ENCODE results near the gene SNTA1. TPM values are rescaled to one million over a fixed set of nuclear protein-coding genes. Genes with fewer than 3 reads are reported as not detected.
"Not testable (repeated sequence)": the region's sequence is repeated elsewhere in the genome, so short reads cannot be mapped to it uniquely, and the experiment has no call there.

SNTA1 gene
- total RNA-seq, 1 experiment from 2014 or later, result 7.6 TPM

DNA sequence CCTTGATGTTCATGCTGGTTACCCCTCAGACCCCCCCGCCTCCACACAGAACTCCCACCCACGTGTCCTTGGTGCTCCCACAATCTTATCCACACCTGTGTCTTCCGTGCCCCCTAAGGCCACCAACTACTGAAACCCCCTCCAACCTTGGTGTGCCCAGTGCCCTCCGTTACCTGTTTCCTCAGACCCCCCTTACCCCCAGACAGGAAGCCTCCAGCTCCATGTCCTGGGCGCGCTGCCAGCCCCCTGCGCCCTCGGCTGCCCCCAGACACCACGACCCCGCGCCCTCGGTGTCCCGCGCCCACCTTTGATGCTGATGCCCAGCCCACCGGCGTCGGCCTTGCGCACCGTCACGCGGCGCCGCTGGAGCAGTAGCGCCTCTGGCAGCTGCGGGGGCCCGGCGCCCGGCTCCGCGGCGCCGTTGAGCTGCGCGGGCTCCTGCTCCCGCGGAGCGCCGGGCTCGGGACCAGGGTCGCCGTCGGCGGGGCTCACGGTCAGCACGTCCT lies 504 bp downstream of the SNTA1 start:
- Histone ChIP-seq H3K4me2 (peak overlapping the region; percentile 90), H2AFZ (no peak overlapping the region; the same call in 1 of the 2 replicates), H3K4me1 (replicated peaks; ENCODE audit: insufficient read depth) (peaks cover 4% of the 10 kb centered on the region; the same call in 1 of the 2 replicates), H3K79me2 (ENCODE audit: low read depth) (no peaks in the 10 kb centered on the region), H3F3A (ENCODE audit: insufficient read depth, low read depth) (peaks cover 17% of the 10 kb centered on the region), H3K27me3 (ENCODE audit: insufficient read depth, low read depth) (no peaks in the 10 kb centered on the region), H3K27ac (no peak overlapping the region), H3K9me2 (ENCODE audit: insufficient read depth) (no peaks in the 10 kb centered on the region), H4K20me1 (ENCODE audit: insufficient read depth) (no peaks in the 10 kb centered on the region), H3K4me3 (peak overlapping the region; percentile 71), H3K9me3 (ENCODE audit: insufficient read depth, low read depth) (no peaks in the 10 kb centered on the region), H3K36me3 (ENCODE audit: low read depth) (no peaks in the 10 kb centered on the region)
- TF ChIP-seq EZH2 (IDR thresholded peaks at IDR 0.05; ENCODE audit: low read depth), result no peak
- TF ChIP-seq, protein P1, sequence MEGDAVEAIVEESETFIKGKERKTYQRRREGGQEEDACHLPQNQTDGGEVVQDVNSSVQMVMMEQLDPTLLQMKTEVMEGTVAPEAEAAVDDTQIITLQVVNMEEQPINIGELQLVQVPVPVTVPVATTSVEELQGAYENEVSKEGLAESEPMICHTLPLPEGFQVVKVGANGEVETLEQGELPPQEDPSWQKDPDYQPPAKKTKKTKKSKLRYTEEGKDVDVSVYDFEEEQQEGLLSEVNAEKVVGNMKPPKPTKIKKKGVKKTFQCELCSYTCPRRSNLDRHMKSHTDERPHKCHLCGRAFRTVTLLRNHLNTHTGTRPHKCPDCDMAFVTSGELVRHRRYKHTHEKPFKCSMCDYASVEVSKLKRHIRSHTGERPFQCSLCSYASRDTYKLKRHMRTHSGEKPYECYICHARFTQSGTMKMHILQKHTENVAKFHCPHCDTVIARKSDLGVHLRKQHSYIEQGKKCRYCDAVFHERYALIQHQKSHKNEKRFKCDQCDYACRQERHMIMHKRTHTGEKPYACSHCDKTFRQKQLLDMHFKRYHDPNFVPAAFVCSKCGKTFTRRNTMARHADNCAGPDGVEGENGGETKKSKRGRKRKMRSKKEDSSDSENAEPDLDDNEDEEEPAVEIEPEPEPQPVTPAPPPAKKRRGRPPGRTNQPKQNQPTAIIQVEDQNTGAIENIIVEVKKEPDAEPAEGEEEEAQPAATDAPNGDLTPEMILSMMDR (conservative IDR thresholded peaks at IDR 0.05), result no peak
- intact Hi-C loops (cut with micrococcal nuclease; ENCODE audit: unreplicated experiment), result no loop called here
- no TSS peak for BruUV-seq (replicated peaks)
- no peak for DNase-seq
- POLR2A ChIA-PET (ENCODE audit: unreplicated experiment), result interaction anchor here (0.5 to 0.7 kb wide), 3 partner anchors 41 to 115 kb away, joined by 3 to 9 read pairs (median 3); no protein-coding TSS in a partner anchor
- CTCF ChIA-PET, result interaction anchor here (0.6 kb wide), 2 partner anchors 13 to 213 kb away, joined by 3 to 13 read pairs; no protein-coding TSS in a partner anchor

DNA sequence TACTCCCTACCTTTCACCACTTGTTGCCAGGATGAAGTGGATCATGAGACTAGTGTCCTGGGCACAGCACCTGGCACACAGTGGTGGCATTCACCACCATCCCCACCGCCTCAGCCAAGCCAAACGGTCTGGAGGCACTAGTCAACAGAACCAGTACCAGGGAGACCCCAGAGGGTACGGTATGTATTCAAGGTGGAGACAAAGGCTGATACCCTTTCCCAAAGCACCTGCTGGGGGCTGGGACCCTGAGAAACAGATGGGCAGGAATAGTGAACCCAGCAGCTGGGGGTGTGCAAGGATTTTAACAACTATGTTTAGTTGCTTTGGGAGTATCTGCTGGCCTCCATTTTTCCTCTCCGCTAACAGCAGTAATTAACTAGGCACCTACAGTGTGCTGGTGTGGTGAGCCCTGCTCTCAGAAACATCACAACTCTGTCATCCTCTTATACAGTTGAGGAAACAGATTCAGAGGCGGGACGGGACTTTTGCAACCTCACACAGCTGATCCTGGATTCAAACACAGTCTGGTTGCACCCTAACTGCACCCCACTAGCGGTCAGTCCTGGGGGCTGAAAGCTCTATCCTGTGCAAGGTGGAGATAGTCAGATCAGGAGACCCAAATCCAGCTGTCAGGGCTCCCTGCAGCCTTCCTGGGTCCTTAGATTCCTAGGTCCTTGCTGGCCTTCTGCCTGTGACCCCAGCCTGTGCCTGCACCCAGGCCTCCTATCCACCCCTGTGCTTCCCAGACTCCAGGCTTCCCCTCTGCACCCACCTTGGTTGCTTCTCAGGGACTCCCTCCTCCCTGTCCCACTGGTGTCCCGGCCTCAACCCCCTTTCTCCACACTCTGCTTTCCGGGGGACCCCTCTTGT lies 1.2 kb downstream of the SNTA1 start:
- Histone ChIP-seq H3K4me2 (peak overlapping the region; percentile 90; the same call in 1 of the 2 replicates), H3K9me3 (ENCODE audit: insufficient read depth, low read depth) (no peaks in the 10 kb centered on the region), H3K27me3 (ENCODE audit: insufficient read depth, low read depth) (no peaks in the 10 kb centered on the region), H3K4me3 (no peak overlapping the region; the same call in 1 of the 2 replicates), H3F3A (ENCODE audit: insufficient read depth, low read depth) (peaks cover 17% of the 10 kb centered on the region), H3K4me1 (replicated peaks; ENCODE audit: insufficient read depth) (peaks cover 4% of the 10 kb centered on the region; the same call in 1 of the 2 replicates), H2AFZ (no peak overlapping the region), H3K9me2 (ENCODE audit: insufficient read depth) (no peaks in the 10 kb centered on the region), H3K36me3 (ENCODE audit: low read depth) (no peaks in the 10 kb centered on the region), H3K79me2 (ENCODE audit: low read depth) (no peaks in the 10 kb centered on the region), H3K27ac (no peak overlapping the region), H4K20me1 (ENCODE audit: insufficient read depth) (no peaks in the 10 kb centered on the region)
- ChIA-PET POLR2A (ENCODE audit: unreplicated experiment) (no interaction called here), CTCF (interaction anchor here (0.6 kb wide), 2 partner anchors 12 to 24 kb away, joined by 3 to 4 read pairs; no protein-coding TSS in a partner anchor)
- intact Hi-C loops (cut with micrococcal nuclease; ENCODE audit: unreplicated experiment), result no loop called here
- no peak for TF ChIP-seq EZH2 (IDR thresholded peaks at IDR 0.05; ENCODE audit: low read depth)
- TF ChIP-seq, protein P1 (conservative IDR thresholded peaks at IDR 0.05), result no peak
- TSS peak; percentile 25 for BruUV-seq (replicated peaks)
- DNase-seq, result no peak

DNA sequence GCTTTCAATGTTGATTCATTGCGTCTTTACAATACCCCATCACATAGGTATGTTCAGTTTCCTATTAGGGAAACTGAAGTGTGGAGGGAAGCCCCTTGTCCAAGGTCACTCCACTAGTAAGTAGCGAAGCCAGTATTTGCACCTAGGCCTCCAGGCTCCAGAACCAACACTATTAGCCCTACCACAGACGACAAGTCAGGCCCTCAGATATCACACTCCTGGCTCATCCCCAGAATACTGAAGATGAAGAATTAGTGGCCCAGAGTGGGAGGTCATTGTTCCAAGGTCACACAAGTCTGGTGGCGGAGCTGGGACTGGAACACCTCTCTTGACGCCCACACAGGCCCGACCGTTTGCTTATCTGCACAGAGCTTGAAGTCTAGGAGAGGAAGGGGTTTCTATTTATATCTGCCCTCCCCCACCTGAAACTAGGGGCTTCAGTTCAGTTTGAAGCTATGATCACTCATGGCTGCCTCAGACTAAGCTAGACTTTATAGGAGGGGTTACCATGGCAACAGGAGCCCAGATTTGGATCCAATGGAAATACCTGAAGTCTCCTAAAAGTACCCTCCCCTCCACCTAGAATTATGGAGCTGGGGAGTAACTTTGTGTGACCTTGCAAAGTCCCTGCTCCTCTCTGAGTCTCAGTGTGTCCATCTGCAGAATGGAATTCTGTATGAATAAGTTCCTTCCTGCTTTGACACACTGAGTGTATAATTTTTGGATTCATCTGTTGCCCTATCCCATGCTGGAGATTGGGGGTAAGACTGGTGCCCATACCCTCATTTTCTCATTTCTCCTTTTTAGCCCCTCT lies 2.2 kb downstream of the SNTA1 start:
- H4K20me1 ChIP-seq (ENCODE audit: insufficient read depth), result no peaks in the 10 kb centered on the region
- no peaks in the 10 kb centered on the region for H3K27me3 ChIP-seq (ENCODE audit: insufficient read depth, low read depth)
- ChIA-PET CTCF (interaction anchor here (0.6 kb wide), 3 partner anchors 23 to 117 kb away, joined by 3 to 5 read pairs (median 4); partner anchors contain the start of gene CDK5RAP1), POLR2A (ENCODE audit: unreplicated experiment) (interaction anchor here (0.6 kb wide), 1 partner anchor 121 kb away, joined by 4 read pairs; no protein-coding TSS in a partner anchor)
- peaks cover 4% of the 10 kb centered on the region; the same call in 1 of the 2 replicates for H3K4me1 ChIP-seq (replicated peaks; ENCODE audit: insufficient read depth)
- H3K9me2 ChIP-seq (ENCODE audit: insufficient read depth), result no peaks in the 10 kb centered on the region
- DNase-seq, result no peak
- no peaks in the 10 kb centered on the region for H3K9me3 ChIP-seq (ENCODE audit: insufficient read depth, low read depth)
- TF ChIP-seq, protein P1 (conservative IDR thresholded peaks at IDR 0.05), result no peak
- no peaks in the 10 kb centered on the region for H3K79me2 ChIP-seq (ENCODE audit: low read depth)
- H3K27ac ChIP-seq, result no peak overlapping the region
- H3K36me3 ChIP-seq (ENCODE audit: low read depth), result no peaks in the 10 kb centered on the region
- BruUV-seq (replicated peaks), result no TSS peak
- H2AFZ ChIP-seq, result no peak overlapping the region
- intact Hi-C loops (cut with micrococcal nuclease; ENCODE audit: unreplicated experiment), result no loop called here
- H3K4me3 ChIP-seq, result no peak overlapping the region
- H3K4me2 ChIP-seq, result no peak overlapping the region
- H3F3A ChIP-seq (ENCODE audit: insufficient read depth, low read depth), result peaks cover 17% of the 10 kb centered on the region

DNA sequence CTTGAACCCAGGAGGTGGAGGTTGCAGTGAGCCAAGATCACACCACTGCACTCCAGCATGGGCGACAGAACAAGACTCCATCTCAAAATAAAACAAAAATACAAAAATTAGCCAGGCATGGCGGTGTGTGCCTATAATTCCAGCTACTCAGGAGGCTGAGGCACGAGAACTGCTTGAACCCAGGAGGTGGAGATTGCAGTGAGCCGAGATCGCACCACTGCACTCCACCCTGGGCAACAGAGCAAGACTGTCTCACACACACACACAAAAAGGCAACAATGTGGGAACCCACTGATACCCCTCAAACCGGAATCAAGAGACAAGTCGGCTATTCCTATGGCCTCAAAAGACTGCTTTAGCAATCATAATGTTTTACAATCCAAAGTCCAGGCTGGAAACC lies 3.0 kb downstream of the SNTA1 start:
- intact Hi-C loops (cut with micrococcal nuclease; ENCODE audit: unreplicated experiment), result not testable (repeated sequence)
- CTCF ChIA-PET, result interaction anchor here (0.6 kb wide), 1 partner anchor 118 kb away, joined by 5 read pairs; no protein-coding TSS in a partner anchor

More for the DNA sequence above, 3.0 kb downstream of the SNTA1 start:
- not testable (repeated sequence) for H3K4me2 ChIP-seq; H3K36me3 ChIP-seq (ENCODE audit: low read depth); H2AFZ ChIP-seq; H3K9me3 ChIP-seq (ENCODE audit: insufficient read depth, low read depth); BruUV-seq (replicated peaks); H3K79me2 ChIP-seq (ENCODE audit: low read depth); H3K4me3 ChIP-seq; H3K27ac ChIP-seq; H3K4me1 ChIP-seq (replicated peaks; ENCODE audit: insufficient read depth); H3K9me2 ChIP-seq (ENCODE audit: insufficient read depth); DNase-seq; H4K20me1 ChIP-seq (ENCODE audit: insufficient read depth); H3K27me3 ChIP-seq (ENCODE audit: insufficient read depth, low read depth)
- H3F3A ChIP-seq (ENCODE audit: insufficient read depth, low read depth), result peaks cover 17% of the 10 kb centered on the region
- POLR2A ChIA-PET (ENCODE audit: unreplicated experiment), result interaction anchor here (0.6 kb wide), 1 partner anchor 122 kb away, joined by 4 read pairs; no protein-coding TSS in a partner anchor

Measured in PC-9 (cell line).